HG02852 (cell line): ENCODE measurements around the gene MINDY4.

Experiments
- ATAC-seq: cut with Tn5 transposase; IDR thresholded peaks from one replicate; pipeline ENCODE4 v1.9.1; 2021; ENCODE audit warnings: mild to moderate bottlenecking, moderate library complexity; ENCODE audit not compliant: unreplicated experiment

MINDY4 gene

GRCh38 chr7:30897770-30898169 lies 126.6 kb downstream of the MINDY4 start:
- ATAC-seq = no peak

GRCh38 chr7:30898411-30898810 lies 127.2 kb downstream of the MINDY4 start:
- no peak for ATAC-seq

- no peak for ATAC-seq
Observed at GRCh38 chr7:30899066-30899465, 127.8 kb downstream of the MINDY4 start.

GRCh38 chr7:30899630-30900029 lies 128.4 kb downstream of the MINDY4 start:
- no peak for ATAC-seq

GRCh38 chr7:30900053-30900452 lies 128.8 kb downstream of the MINDY4 start:
- no peak for ATAC-seq

- no peak for ATAC-seq
Observed at GRCh38 chr7:30900803-30901362, 129.7 kb downstream of the MINDY4 start.

GRCh38 chr7:30901856-30902255 lies 130.6 kb downstream of the MINDY4 start:
- ATAC-seq = no peak

- ATAC-seq = no peak
Observed at GRCh38 chr7:30902466-30902865, 131.2 kb downstream of the MINDY4 start.

- ATAC-seq = no peak
Observed at GRCh38 chr7:30903146-30903545, 131.9 kb downstream of the MINDY4 start.

GRCh38 chr7:30904561-30904960 lies 133.3 kb downstream of the MINDY4 start:
- no peak for ATAC-seq

GRCh38 chr7:30905078-30906012 lies 134.1 kb downstream of the MINDY4 start:
- ATAC-seq = no peak

- no peak for ATAC-seq
Observed at GRCh38 chr7:30906014-30906413, 134.8 kb downstream of the MINDY4 start.

- no peak for ATAC-seq
Observed at GRCh38 chr7:30906515-30907240, 135.5 kb downstream of the MINDY4 start.

GRCh38 chr7:30907527-30908267 lies 136.5 kb downstream of the MINDY4 start:
- no peak for ATAC-seq

GRCh38 chr7:30908681-30909080 lies 137.5 kb downstream of the MINDY4 start:
- ATAC-seq = no peak

- ATAC-seq = no peak
Observed at GRCh38 chr7:30909431-30909830, 138.2 kb downstream of the MINDY4 start.

- no peak for ATAC-seq
Observed at GRCh38 chr7:30910411-30911073, 139.3 kb downstream of the MINDY4 start.

- no peak for ATAC-seq
Observed at GRCh38 chr7:30911133-30911532, 139.9 kb downstream of the MINDY4 start.

- ATAC-seq = no peak
Observed at GRCh38 chr7:30911561-30911969, 140.3 kb downstream of the MINDY4 start, which contains the start of gene AQP1. AQP1 (plus strand) TSS chr7:30911853; CDS start chr7:30911910, 57 bp downstream.

GRCh38 chr7:30912021-30912730 lies 141.0 kb downstream of the MINDY4 start:
- no peak for ATAC-seq
